GM12878 (cell line): Measurements from ENCODE around the gene CHN1. TPM values are rescaled to one million over a fixed set of nuclear protein-coding genes. Genes with fewer than 3 reads are reported as not detected.

Source experiments
- ATAC-seq: fragments of 200-7000 bp; cut with Tn5 transposase; 3 replicates; pipeline ENCODE4 v1.9.1; 2020; ENCODE audit warnings: mild to moderate bottlenecking, moderate library complexity
- BruUV-seq: library from RNA; stranded (reverse); fragments of 400-500 nt; replicated peaks from 2 replicates; lab custom pipeline; 2021; lab: Mats Ljungman, UMichigan
- CTCF ChIA-PET: fragments of 300-600 bp; sonication (Branson Sonifier 250); formaldehyde crosslinking; extraction: SDS; loops from one replicate; lab custom pipeline; 2021; ENCODE audit warnings: inconsistent platforms; lab: Yijun Ruan, JAX
- POLR2A ChIA-PET: fragments of 350-600 bp; formaldehyde crosslinking; extraction: SDS; loops from one replicate; lab custom pipeline; 2021; ENCODE audit warnings: inconsistent platforms; lab: Charles Lee
- RAD21 ChIA-PET: fragments of 300-600 bp; sonication (Branson Sonifier 250); formaldehyde crosslinking; loops from one replicate; lab custom pipeline; 2023; ENCODE audit warnings: antibody characterized with exemption; ENCODE audit not compliant: unreplicated experiment; lab: Charles Lee
- SMC1A ChIA-PET: fragments of 300-600 bp; sonication (Branson Sonifier 250); formaldehyde crosslinking; loops from one replicate; lab custom pipeline; 2023; ENCODE audit not compliant: unreplicated experiment, uncharacterized antibody; lab: Charles Lee
- DNase-seq: peaks from one replicate; pipeline ENCODE4 v3.0.0-alpha.2; 2011; ENCODE audit warnings: low read depth, low spot score
- FAIRE-seq: peaks from 3 replicates; lab custom pipeline; 2011; peaks lifted over from hg19 to GRCh38; lab: Jason Lieb, UNC
- H2AFZ ChIP-seq: 2 replicates; pipeline ENCODE4 v1.6.0; 2011; ENCODE audit warnings: low read depth, low read length, control low read depth; ENCODE audit not compliant: control insufficient read depth
- H3K27ac ChIP-seq: 2 replicates; pipeline ENCODE4 v1.5.1; 2011; ENCODE audit warnings: control low read depth; ENCODE audit not compliant: control insufficient read depth, insufficient read depth
- H3K27me3 ChIP-seq, 2 experiments: replicated peaks in 1 of 2; 2 replicates each; pipeline versions ENCODE4 v1.6.0 to v1.6.1; 2011; ENCODE audit warnings: low read length in 1 of 2; ENCODE audit not compliant: control insufficient read depth in 2 of 2, insufficient read depth in 2 of 2
- H3K36me3 ChIP-seq, 2 experiments: 2 replicates each; pipeline ENCODE4 v1.5.1; 2011; ENCODE audit warnings: low read length in 1 of 2; ENCODE audit not compliant: control insufficient read depth in 2 of 2, insufficient read depth in 2 of 2
- H3K4me1 ChIP-seq: 2 replicates; pipeline ENCODE4 v1.6.1; 2011; ENCODE audit warnings: mild to moderate bottlenecking, low read length, moderate library complexity, mixed read lengths; ENCODE audit not compliant: control insufficient read depth, insufficient read depth
- H3K4me2 ChIP-seq: 2 replicates; pipeline ENCODE4 v1.6.0; 2011; ENCODE audit warnings: control low read depth; ENCODE audit not compliant: control insufficient read depth, insufficient read depth
- H3K4me3 ChIP-seq: fragments of 200-600 bp; sonication (generic); 2 replicates; pipeline ENCODE4 v1.5.1; 2016
- H3K79me2 ChIP-seq: 2 replicates; pipeline ENCODE4 v1.6.0; 2011; ENCODE audit warnings: low read length; ENCODE audit not compliant: control insufficient read depth, insufficient read depth
- H3K9ac ChIP-seq: 2 replicates; pipeline ENCODE4 v1.8.0; 2011; ENCODE audit warnings: low read length, control low read depth, mixed read lengths; ENCODE audit not compliant: control insufficient read depth, insufficient read depth
- H3K9me3 ChIP-seq: replicated peaks from 3 replicates; pipeline ENCODE4 v1.5.1; 2011; ENCODE audit warnings: mild to moderate bottlenecking, low read length; ENCODE audit not compliant: control insufficient read depth, insufficient read depth
- H4K20me1 ChIP-seq: 2 replicates; pipeline ENCODE4 v1.6.0; 2011; ENCODE audit not compliant: control insufficient read depth, insufficient read depth
- CBX3 ChIP-seq: fragments of 200-600 bp; sonication (generic); IDR thresholded peaks from 2 replicates; pipeline ENCODE4 v1.6.1; 2016; ENCODE audit warnings: low read depth, borderline replicate concordance
- CEBPB ChIP-seq, 2 experiments: fragments of 150-350 bp in 1 of 2; IDR thresholded peaks; 2 replicates each; pipeline ENCODE4 v1.6.1; 2012 to 2014; ENCODE audit warnings: low read depth in 2 of 2, low read length in 2 of 2, borderline replicate concordance in 1 of 2, inconsistent platforms in 1 of 2
- HDAC2 ChIP-seq: fragments of 200-600 bp; sonication (generic); IDR thresholded peaks from 2 replicates; pipeline ENCODE4 v1.6.1; 2017
- MYB ChIP-seq: fragments of 150-350 bp; IDR thresholded peaks from 2 replicates; pipeline ENCODE4 v1.6.1; 2014; ENCODE audit warnings: mild to moderate bottlenecking, low read depth, low read length, borderline replicate concordance
- POLR2AphosphoS5 ChIP-seq: IDR thresholded peaks from 2 replicates; pipeline ENCODE4 v1.6.1; 2011; ENCODE audit warnings: mild to moderate bottlenecking, low read length, inconsistent platforms
- WGBS: methylation state at CpG from one replicate; pipeline ENCODE4 v1.1.6; 2016; ENCODE audit warnings: low lambda C conversion rate; ENCODE audit not compliant: insufficient replicate concordance, insufficient coverage; ENCODE audit errors: missing lambda C conversion rate; 5-methylcytosine and 5-hydroxymethylcytosine counted together
- in situ Hi-C: fragments of 300-500 bp; cut with MboI; formaldehyde crosslinking; loops from 9 replicates; pipeline ENCODE4 v1.14.3; 2018; ENCODE audit warnings: mixed read lengths
- intact Hi-C: fragments of 100-400 bp; cut with micrococcal nuclease; formaldehyde crosslinking; loops from one replicate; pipeline ENCODE4 v1.14.2; 2022; ENCODE audit not compliant: unreplicated experiment
- polyA plus RNA-seq, 11 experiments: library from polyadenylated mRNA; depleted of rRNA in 4 of 11; unstranded in 6 of 11; stranded (reverse) in 5 of 11; fragments of >200 nt; fragmentation: Nextera tagmentation in 4 of 11; fragmentation: Illumina TruSeq in 1 of 11; extraction: Ambion mirVana in 4 of 11; extraction: Trizol in 1 of 11; gene quantifications; 1 replicate in 1 of 11; 2 replicates in 10 of 11; pipeline versions ENCODE4 v1.2.1 to v1.2.3, GENCODE V29; 2011 to 2016; ENCODE audit warnings: inconsistent platforms in 2 of 11, missing spikeins in 2 of 11, low read depth in 1 of 11
- total RNA-seq, 4 experiments: library from RNA; depleted of rRNA in 3 of 4; stranded (reverse); fragments of >200 nt in 3 of 4; fragmentation: Illumina TruSeq in 1 of 4; extraction: Trizol in 1 of 4; gene quantifications; 2 replicates each; pipeline versions ENCODE4 v1.2.1 to v1.2.3, GENCODE V29; 2013 to 2021
- TF ChIP-seq, protein P1 (sequence below): fragments of 450-650 bp; IDR thresholded peaks from 2 replicates; pipeline ENCODE4 v1.6.1; 2016; ENCODE audit warnings: mild to moderate bottlenecking

Gene CHN1
- total and polyA plus RNA-seq, 10 of the 15 experiments (the other 5 are each of a cell fraction or from before 2014, with no cell fraction given): 0.18 to 0.92 (median 0.53) TPM; not detected in 1

DNA sequence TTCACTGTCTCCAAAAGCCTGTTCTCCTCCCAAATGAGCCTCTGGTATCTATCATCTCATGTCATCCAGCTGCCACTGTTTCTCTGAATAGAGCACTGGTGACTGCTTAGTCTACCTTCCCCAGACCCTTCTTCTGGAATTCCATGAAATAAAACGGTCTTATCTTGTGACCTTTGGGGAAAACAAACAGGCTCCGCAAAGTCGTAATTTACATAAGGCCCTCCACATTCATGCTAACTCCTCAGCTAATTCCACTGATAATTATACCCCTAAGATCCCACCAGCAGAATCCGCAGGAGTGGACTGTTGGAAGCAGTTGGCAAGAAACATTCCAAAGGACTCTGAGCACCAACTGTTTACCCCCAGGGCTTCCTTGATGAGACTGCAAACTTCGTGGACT, 33.9 kb upstream of the CHN1 start:
- no peaks in the 10 kb centered on the region for H4K20me1 ChIP-seq
- in situ Hi-C loops: no loop called here
- no peak overlapping the region for H3K27ac ChIP-seq
- no peak overlapping the region for H2AFZ ChIP-seq
- FAIRE-seq: no peak
- no peaks in the 10 kb centered on the region for H3K4me1 ChIP-seq
- BruUV-seq: no TSS peak
- no peaks in the 10 kb centered on the region for H3K27me3 ChIP-seq
- no peak for DNase-seq
- POLR2A ChIA-PET: no interaction called here
- TF ChIP-seq CEBPB (IDR thresholded peaks at IDR 0.05; ENCODE audit: borderline replicate concordance in 1 of 2, low read depth in 2 of 2, low read length in 2 of 2) (no peak), MYB (no peak), CBX3 (no peak), HDAC2 (no peak), POLR2AphosphoS5 (no peak)
- TF ChIP-seq, protein P1, sequence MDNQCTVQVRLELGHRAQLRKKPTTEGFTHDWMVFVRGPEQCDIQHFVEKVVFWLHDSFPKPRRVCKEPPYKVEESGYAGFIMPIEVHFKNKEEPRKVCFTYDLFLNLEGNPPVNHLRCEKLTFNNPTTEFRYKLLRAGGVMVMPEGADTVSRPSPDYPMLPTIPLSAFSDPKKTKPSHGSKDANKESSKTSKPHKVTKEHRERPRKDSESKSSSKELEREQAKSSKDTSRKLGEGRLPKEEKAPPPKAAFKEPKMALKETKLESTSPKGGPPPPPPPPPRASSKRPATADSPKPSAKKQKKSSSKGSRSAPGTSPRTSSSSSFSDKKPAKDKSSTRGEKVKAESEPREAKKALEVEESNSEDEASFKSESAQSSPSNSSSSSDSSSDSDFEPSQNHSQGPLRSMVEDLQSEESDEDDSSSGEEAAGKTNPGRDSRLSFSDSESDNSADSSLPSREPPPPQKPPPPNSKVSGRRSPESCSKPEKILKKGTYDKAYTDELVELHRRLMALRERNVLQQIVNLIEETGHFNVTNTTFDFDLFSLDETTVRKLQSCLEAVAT: no peak
- intact Hi-C loops: loop anchor here (5.0 kb wide), 1 partner anchor 148 kb away; no protein-coding TSS in a partner anchor
- no peak overlapping the region for H3K4me3 ChIP-seq
- no peaks in the 10 kb centered on the region for H3K36me3 ChIP-seq
- no peaks in the 10 kb centered on the region for H3K79me2 ChIP-seq
- H3K4me2 ChIP-seq: no peak overlapping the region
- RAD21 ChIA-PET: no interaction called here
- no peak for ATAC-seq
- CTCF ChIA-PET: interaction anchor here (1.6 kb wide), 1 partner anchor 150 kb away, joined by 3 read pairs; no protein-coding TSS in a partner anchor
- WGBS: 68% methylated on average over 5 of the region's 5 CpGs
- H3K9ac ChIP-seq: no peak overlapping the region
- SMC1A ChIA-PET: interaction anchor here (0.7 kb wide), 1 partner anchor 239 kb away, joined by 3 read pairs; no protein-coding TSS in a partner anchor
- H3K9me3 ChIP-seq: no peaks in the 10 kb centered on the region
